T-helper 2 cell (primary cell): ENCODE measurements around the gene USP25.

Experiments used
- DNase-seq, 5 experiments: peaks; one replicate each; pipeline versions ENCODE4 v3.0.0 to v3.0.0-alpha.2; 2012 to 2022

Gene USP25

GRCh38 chr21:15823486-15824150, 93.8 kb downstream of the USP25 start:
- DNase-seq: peak in 2 of 5 experiments; percentile 15 to 81

DNA sequence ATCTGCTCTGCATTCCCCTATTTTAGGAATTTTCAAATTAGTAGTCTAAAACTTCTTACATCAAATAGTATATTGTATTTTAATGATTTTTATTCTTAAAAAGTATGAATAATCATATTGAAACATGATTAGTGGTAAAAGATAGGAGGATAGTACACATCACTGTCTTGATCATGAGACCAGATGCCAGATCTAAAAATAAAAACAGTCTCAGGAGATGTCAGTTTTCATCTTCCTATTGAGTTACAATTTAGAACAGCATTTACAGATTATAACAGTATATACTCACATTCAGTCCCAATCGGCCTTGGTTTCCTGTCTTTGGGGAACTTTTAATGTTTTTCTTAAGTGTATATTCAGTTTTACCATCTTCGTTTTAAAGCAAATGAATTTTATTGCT, 95.9 kb downstream of the USP25 start:
- no peak for DNase-seq

GRCh38 chr21:15826147-15826780, 96.5 kb downstream of the USP25 start:
- DNase-seq: peak in 2 of 5 experiments; percentile 10 to 67

- no peak for DNase-seq
Measured at GRCh38 chr21:15826908-15827601, 97.3 kb downstream of the USP25 start.

DNA sequence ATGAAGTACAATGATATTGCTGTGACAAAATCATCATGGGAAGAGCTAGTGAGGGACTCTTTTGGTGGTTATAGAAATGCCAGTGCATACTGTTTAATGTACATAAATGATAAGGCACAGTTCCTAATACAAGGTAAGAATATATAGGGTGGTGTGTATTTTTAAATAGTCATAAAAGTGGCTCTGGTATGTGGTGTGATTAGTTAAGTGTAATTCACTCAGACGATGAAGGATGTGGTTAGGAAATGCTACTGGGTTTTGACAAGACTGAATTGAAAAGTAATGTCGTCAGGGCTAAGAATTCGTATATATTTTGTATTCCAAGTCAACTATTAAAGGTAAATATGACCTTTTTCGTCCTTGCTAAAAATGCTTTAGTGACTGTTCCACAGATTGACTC, 101.7 kb downstream of the USP25 start:
- DNase-seq: peak in 1 of 5 experiments; percentile 27

GRCh38 chr21:15837645-15838044, 107.9 kb downstream of the USP25 start:
- no peak for DNase-seq

GRCh38 chr21:15839026-15839425, 109.2 kb downstream of the USP25 start:
- no peak for DNase-seq

DNA sequence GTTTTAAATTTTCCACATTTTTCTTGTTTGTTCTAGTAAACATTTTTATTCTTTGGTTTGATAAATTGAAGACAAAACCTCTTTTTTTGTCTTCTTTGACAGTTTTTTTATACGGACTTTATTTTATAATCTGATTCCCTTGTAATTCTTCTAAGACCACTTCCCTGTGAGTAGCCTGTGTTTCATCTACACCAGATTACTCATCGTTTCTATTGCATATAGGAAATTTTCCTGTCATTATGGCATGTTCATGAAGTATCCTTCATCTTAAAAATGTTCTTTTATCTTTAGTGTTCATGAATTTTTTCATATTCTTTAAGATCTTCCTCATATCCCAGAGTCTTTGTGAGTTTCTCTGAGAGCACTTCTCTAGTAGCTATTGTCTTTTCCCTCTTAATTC, 109.8 kb downstream of the USP25 start:
- DNase-seq: no peak

DNA sequence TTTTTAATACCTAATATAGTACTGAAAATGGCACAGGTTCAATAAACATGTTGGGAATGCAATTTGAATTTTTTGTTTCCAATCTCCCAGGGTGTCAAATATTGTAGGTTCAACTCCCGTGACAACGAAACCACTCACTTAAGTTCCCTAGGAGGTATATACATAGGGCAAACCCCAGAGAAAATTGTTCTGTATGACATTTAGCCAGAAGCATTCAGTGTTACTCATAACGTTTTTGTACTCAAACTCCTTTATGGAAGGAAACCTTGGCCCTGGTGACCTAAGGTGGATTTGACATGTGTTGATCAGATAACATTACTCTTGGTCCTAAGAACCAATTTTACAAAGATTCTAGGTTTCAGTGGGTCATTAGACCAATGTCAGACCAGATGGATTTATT, 110.6 kb downstream of the USP25 start:
- no peak for DNase-seq

GRCh38 chr21:15841856-15842564, 112.2 kb downstream of the USP25 start:
- no peak for DNase-seq

DNA sequence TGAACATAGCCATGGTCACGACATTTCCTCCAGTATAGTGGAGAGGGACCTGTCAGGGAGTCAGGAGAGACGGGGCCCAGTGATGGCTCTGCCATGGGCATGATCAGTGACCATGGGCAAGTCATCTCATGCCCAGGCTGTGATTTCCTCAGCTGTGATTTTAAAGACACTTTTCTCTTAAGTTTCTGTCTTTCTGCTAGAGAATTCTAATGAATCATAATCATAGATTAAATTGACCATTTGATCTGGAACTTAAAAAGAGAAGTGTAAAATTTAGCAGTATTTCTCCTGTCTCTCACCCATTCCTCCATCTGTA, 112.7 kb downstream of the USP25 start:
- no peak for DNase-seq

- no peak for DNase-seq
Measured at GRCh38 chr21:15843766-15844165, 114.0 kb downstream of the USP25 start.

GRCh38 chr21:15848634-15849560, 119.1 kb downstream of the USP25 start:
- peak in 1 of 5 experiments; percentile 1 for DNase-seq

GRCh38 chr21:15849927-15850326, 120.1 kb downstream of the USP25 start:
- DNase-seq: no peak

- no peak for DNase-seq
Measured at GRCh38 chr21:15850645-15851044, 120.9 kb downstream of the USP25 start.

GRCh38 chr21:15852146-15852545, 122.4 kb downstream of the USP25 start:
- no peak for DNase-seq

DNA sequence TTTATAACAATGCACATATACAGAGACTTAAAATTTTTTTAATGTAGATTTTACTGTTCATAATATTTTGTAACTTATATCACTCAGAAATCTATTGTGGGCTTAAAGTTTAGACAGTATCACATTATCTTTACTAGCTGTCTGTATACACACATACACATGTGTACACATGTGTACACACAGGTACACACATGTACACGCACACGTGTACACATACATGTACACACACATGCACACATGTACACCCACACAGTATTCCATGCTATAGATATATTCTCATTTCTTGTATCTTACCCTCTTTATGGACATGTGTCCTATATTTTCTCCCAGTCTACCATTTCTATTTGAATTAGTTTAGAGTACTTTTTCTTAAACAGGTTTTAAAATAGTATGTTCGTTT, 123.3 kb downstream of the USP25 start:
- no peak for DNase-seq

DNA sequence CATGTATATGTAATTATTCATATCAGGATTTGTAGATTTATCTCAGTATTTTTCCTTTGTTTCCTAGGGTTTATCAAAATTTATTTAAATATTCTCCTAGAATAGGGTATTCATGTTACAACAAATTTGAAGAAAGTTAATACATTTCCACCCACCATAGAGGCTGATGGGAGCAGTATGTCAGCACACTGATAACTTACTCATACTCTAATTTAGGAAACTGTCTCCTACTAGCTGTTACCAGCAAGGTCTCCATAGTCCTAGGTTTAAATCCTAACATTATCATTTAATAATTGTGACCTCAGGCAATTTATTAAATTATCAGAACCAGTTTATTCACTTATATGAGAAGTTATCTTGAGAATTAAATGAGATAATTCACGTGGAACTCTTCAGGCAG, 127.0 kb downstream of the USP25 start:
- DNase-seq: no peak

GRCh38 chr21:15857740-15858139, 128.0 kb downstream of the USP25 start:
- no peak for DNase-seq

- DNase-seq: no peak
Measured at GRCh38 chr21:15860541-15860940, 130.8 kb downstream of the USP25 start.

- no peak for DNase-seq
Measured at GRCh38 chr21:15868940-15869339, 139.2 kb downstream of the USP25 start.

- DNase-seq: no peak
Measured at GRCh38 chr21:15870819-15871218, 141.0 kb downstream of the USP25 start.
